ENCODE data around the gene CYP27B1. TPM values are rescaled to one million over a fixed set of nuclear protein-coding genes. Genes with fewer than 3 reads are reported as not detected.

Gene CYP27B1
- total RNA-seq, 1 experiment from 2014 or later = 4.7 TPM

DNA sequence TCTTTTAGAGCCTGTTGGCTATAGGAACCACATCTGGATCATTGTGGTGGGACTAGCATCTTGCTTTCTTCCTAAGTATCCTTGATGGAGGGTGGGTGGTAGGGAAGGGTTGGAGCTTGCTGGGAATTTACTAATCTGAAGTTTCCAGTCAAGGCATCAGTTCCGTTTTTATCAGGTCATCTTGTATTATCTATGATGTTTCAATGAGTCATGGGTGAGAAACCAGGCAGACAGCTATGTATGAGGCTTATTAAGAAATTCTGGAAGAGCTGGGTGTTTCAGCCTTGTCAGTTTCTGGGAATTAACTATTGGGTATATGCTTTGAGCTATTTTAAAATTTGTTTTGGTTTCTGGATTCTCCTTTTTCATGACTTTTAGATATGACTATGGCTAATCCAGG lies 27.0 kb upstream of the CYP27B1 start:
- DNase-seq (ENCODE audit: low spot score) = no peak
- H3K27me3 ChIP-seq (replicated peaks; ENCODE audit: insufficient read depth, low read depth, low read length, poor library complexity) = no peaks in the 10 kb centered on the region
- TF ChIP-seq EZH2 (IDR thresholded peaks at IDR 0.05; ENCODE audit: borderline replicate concordance, low read depth, low read length, poor library complexity, severe bottlenecking) = no peak
- TF ChIP-seq CTCF (conservative IDR thresholded peaks at IDR 0.05; ENCODE audit: low read depth, low read length) = no peak
- no peak overlapping the region for H3K4me3 ChIP-seq (ENCODE audit: low read depth, low read length, poor library complexity, severe bottlenecking)
- H3K4me1 ChIP-seq (ENCODE audit: insufficient read depth, low read length, poor library complexity, severe bottlenecking) = no peaks in the 10 kb centered on the region
- H3K9me3 ChIP-seq (ENCODE audit: low read depth, low read length, poor library complexity, severe bottlenecking) = no peaks in the 10 kb centered on the region
- BruUV-seq (replicated peaks) = no TSS peak
- ChIA-PET POLR2A (ENCODE audit: low non-redundant PET) (interaction anchor here (0.7 kb wide), 1 partner anchor 102 kb away, joined by 3 read pairs; no protein-coding TSS in a partner anchor), CTCF (no interaction called here)
- no peak overlapping the region for H3K27ac ChIP-seq (ENCODE audit: low read depth, low read length, poor library complexity, severe bottlenecking)
- peaks cover 61% of the 10 kb centered on the region for H3K36me3 ChIP-seq (ENCODE audit: insufficient read depth, low read length, poor library complexity, severe bottlenecking)
- intact Hi-C loops (cut with micrococcal nuclease; ENCODE audit: unreplicated experiment) = no loop called here

DNA sequence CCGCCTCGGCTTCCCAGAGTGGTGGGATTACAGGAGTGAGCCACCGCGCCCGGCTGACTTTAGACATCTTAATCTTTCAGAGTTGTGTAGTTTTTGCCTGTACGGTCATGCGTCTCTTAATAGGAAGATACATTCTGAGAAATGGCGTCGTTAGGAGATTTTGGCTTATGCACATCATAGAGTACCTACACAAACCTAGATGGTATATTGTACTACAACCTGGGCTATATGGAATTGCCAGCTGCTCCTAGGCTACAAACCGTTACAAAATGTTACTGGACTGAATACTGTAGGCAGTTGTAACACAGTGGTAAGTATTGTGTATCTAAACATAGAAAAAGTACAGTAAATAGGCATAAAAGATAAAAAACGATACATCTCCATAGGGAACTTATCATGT lies 17.0 kb upstream of the CYP27B1 start:
- Histone ChIP-seq H3K4me1 (ENCODE audit: insufficient read depth, low read length, poor library complexity, severe bottlenecking) (no peaks in the 10 kb centered on the region), H3K36me3 (ENCODE audit: insufficient read depth, low read length, poor library complexity, severe bottlenecking) (peaks cover 42% of the 10 kb centered on the region)

GRCh38 chr12:57783466-57783801 lies 16.6 kb upstream of the CYP27B1 start:
- H3K4me1 ChIP-seq (ENCODE audit: insufficient read depth, low read length, poor library complexity, severe bottlenecking) = no peaks in the 10 kb centered on the region
- intact Hi-C loops (cut with micrococcal nuclease; ENCODE audit: unreplicated experiment) = no loop called here
- H3K27ac ChIP-seq (ENCODE audit: low read depth, low read length, poor library complexity, severe bottlenecking) = peak overlapping the region; percentile 79
- no peak for DNase-seq (ENCODE audit: low spot score)
- H3K27me3 ChIP-seq (replicated peaks; ENCODE audit: insufficient read depth, low read depth, low read length, poor library complexity) = no peaks in the 10 kb centered on the region
- peaks cover 39% of the 10 kb centered on the region for H3K36me3 ChIP-seq (ENCODE audit: insufficient read depth, low read length, poor library complexity, severe bottlenecking)
- CTCF ChIA-PET = interaction anchor here (1.0 to 1.4 kb wide), 2 partner anchors 11 to 20 kb away, joined by 3 to 4 read pairs; partner anchors contain the start of genes EEF1AKMT3 and METTL1
- BruUV-seq (replicated peaks) = no TSS peak
- H3K4me3 ChIP-seq (ENCODE audit: low read depth, low read length, poor library complexity, severe bottlenecking) = peak overlapping the region; percentile 95
- no peak for TF ChIP-seq CTCF (conservative IDR thresholded peaks at IDR 0.05; ENCODE audit: low read depth, low read length)
- no peak for TF ChIP-seq EZH2 (IDR thresholded peaks at IDR 0.05; ENCODE audit: borderline replicate concordance, low read depth, low read length, poor library complexity, severe bottlenecking)
- POLR2A ChIA-PET (ENCODE audit: low non-redundant PET) = no interaction called here
- no peaks in the 10 kb centered on the region for H3K9me3 ChIP-seq (ENCODE audit: low read depth, low read length, poor library complexity, severe bottlenecking)

More for the DNA sequence above, 17.0 kb upstream of the CYP27B1 start:
- TSS peak; percentile 65 for BruUV-seq (replicated peaks)
- H3K4me3 ChIP-seq (ENCODE audit: low read depth, low read length, poor library complexity, severe bottlenecking) = peak overlapping the region; percentile 16
- H3K27ac ChIP-seq (ENCODE audit: low read depth, low read length, poor library complexity, severe bottlenecking) = no peak overlapping the region
- no peak for DNase-seq (ENCODE audit: low spot score)
- intact Hi-C loops (cut with micrococcal nuclease; ENCODE audit: unreplicated experiment) = no loop called here
- no peaks in the 10 kb centered on the region for H3K27me3 ChIP-seq (replicated peaks; ENCODE audit: insufficient read depth, low read depth, low read length, poor library complexity)
- CTCF ChIA-PET = no interaction called here
- no peaks in the 10 kb centered on the region for H3K9me3 ChIP-seq (ENCODE audit: low read depth, low read length, poor library complexity, severe bottlenecking)
- TF ChIP-seq EZH2 (IDR thresholded peaks at IDR 0.05; ENCODE audit: borderline replicate concordance, low read depth, low read length, poor library complexity, severe bottlenecking) (no peak), CTCF (conservative IDR thresholded peaks at IDR 0.05; ENCODE audit: low read depth, low read length) (no peak)
- POLR2A ChIA-PET (ENCODE audit: low non-redundant PET) = no interaction called here
